Colonic mucosa (tissue), 4 donors: Measurements from ENCODE around the gene ITGA11. TPM values are rescaled to one million over a fixed set of nuclear protein-coding genes. Genes with fewer than 3 reads are reported as not detected.

Experiments used
- DNase-seq: peaks from one replicate; pipeline ENCODE4 v3.0.0-alpha.2; 2020
- H3K27ac ChIP-seq: fragments of 200-600 bp; one replicate; pipeline ENCODE4 v1.8.0; 2021
- H3K27me3 ChIP-seq: fragments of 200-600 bp; one replicate; pipeline ENCODE4 v1.8.0; 2021
- H3K36me3 ChIP-seq: fragments of 200-600 bp; one replicate; pipeline ENCODE4 v1.8.0; 2021
- H3K4me1 ChIP-seq: fragments of 200-600 bp; one replicate; pipeline ENCODE4 v1.8.0; 2021; ENCODE audit warnings: mild to moderate bottlenecking
- H3K4me3 ChIP-seq: fragments of 200-600 bp; one replicate; pipeline ENCODE4 v1.8.0; 2021
- H3K9ac ChIP-seq, 2 donors: one replicate each; pipeline ENCODE4 v1.7.0; 2013; ENCODE audit warnings: control low read depth in 2 of 2, low read depth in 2 of 2, low read length in 2 of 2
- H3K9me3 ChIP-seq: fragments of 200-600 bp; one replicate; pipeline ENCODE4 v1.8.0; 2021
- intact Hi-C: fragments of 100-400 bp; cut with DNase I; formaldehyde crosslinking; loops from one replicate; pipeline ENCODE4 v1.14.1; 2022
- total RNA-seq, 2 donors: library from RNA; stranded (reverse); fragmentation: NEBNext Ultra II Directional in 1 of 2; extraction: Animal tissue kit (Norgen Biotek cat#: 25700) in 1 of 2; gene quantifications; one replicate each; pipeline ENCODE4 v1.2.1, GENCODE V29; 2021
- TF ChIP-seq, protein P1 (sequence below): fragments of 200-600 bp; IDR thresholded peaks from one replicate; pipeline ENCODE4 v1.8.0; 2022; ENCODE audit warnings: antibody characterized with exemption, mild to moderate bottlenecking
- donor health status: healthy.
- donor health status: DM: no; HTN: no; CAD: no.
- donor health status: DM: no; HTN: no; CAD: no.

The ITGA11 gene
- total RNA-seq, 2 donors from 2014 or later = 2.4 to 4.1 TPM

GRCh38 chr15:68386587-68387288 is 45.2 kb downstream of the ITGA11 start:
- peak; percentile 12 for DNase-seq
- Histone ChIP-seq H3K27ac (no peak overlapping the region), H3K27me3 (no peaks in the 10 kb centered on the region), H3K4me3 (no peak overlapping the region), H3K36me3 (no peaks in the 10 kb centered on the region), H3K9me3 (no peaks in the 10 kb centered on the region), H3K4me1 (no peaks in the 10 kb centered on the region), H3K9ac (no peak overlapping the region)
- intact Hi-C loops = no loop called here
- TF ChIP-seq, protein P1, sequence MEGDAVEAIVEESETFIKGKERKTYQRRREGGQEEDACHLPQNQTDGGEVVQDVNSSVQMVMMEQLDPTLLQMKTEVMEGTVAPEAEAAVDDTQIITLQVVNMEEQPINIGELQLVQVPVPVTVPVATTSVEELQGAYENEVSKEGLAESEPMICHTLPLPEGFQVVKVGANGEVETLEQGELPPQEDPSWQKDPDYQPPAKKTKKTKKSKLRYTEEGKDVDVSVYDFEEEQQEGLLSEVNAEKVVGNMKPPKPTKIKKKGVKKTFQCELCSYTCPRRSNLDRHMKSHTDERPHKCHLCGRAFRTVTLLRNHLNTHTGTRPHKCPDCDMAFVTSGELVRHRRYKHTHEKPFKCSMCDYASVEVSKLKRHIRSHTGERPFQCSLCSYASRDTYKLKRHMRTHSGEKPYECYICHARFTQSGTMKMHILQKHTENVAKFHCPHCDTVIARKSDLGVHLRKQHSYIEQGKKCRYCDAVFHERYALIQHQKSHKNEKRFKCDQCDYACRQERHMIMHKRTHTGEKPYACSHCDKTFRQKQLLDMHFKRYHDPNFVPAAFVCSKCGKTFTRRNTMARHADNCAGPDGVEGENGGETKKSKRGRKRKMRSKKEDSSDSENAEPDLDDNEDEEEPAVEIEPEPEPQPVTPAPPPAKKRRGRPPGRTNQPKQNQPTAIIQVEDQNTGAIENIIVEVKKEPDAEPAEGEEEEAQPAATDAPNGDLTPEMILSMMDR = no peak

DNA sequence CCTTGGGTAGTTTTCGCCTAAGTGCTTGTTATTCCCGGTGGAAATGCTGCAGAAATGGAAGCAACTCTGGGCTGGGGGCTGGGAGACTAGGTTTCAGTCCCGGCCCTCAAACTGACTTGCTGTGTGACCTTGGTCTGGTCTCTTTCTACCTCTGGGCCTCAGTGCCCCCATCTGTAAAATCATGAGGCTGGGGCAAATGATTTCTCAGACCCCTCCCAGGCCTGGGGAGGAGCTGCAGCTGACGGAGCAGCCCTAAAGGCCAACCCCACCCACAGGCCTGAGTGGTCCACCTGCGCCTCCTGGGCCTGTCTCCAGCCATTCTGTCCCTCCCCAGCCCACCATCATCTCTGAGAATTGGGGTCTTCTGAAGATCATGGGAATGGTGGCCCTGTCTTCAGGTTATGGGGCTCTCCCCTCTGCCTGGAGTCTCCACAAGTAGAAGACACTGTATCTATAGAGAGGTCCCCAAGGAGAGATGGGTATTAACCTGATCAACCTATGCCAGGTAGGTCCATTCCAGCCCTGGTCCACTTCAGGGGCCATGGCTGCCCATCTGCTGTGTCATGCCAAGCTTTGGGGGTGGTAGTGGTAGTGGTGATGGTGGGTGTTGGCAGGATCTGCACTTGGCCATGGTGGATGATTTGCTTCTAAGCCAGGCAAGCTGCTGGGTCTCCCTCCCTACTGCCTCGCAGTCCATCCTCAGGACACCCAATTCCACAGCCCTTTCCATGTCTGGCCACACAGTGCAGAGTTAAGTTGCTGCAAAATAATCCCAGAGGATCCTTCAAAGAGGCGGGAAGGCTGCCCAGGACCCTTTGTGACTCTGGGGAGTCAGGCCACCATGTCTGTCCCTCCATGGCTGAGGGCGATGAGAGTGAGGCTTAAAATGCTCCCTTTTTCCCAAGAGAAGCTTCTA is 46.0 kb downstream of the ITGA11 start:
- intact Hi-C loops = no loop called here
- TF ChIP-seq, protein P1 = no peak
- Histone ChIP-seq H3K36me3 (no peaks in the 10 kb centered on the region), H3K9ac (no peak overlapping the region), H3K27ac (no peak overlapping the region), H3K9me3 (no peaks in the 10 kb centered on the region), H3K4me3 (no peak overlapping the region), H3K27me3 (no peaks in the 10 kb centered on the region), H3K4me1 (no peaks in the 10 kb centered on the region)
- DNase-seq = peak; percentile 9

DNA sequence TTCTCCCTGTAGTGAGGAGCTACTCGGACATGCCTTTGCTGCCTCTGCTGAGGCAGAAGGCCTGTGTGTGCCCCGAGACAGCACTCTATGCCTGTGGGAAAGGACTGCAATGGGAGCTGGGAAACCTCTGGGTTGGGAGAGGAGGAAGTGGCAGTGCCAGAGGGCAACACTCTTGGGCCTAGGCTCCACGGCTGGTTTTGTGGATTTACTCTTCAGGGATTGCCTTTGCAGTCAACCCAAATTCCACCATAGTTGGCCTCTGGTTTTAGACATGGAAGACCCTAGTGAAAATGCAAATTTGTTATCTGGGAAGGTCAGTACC is 46.8 kb downstream of the ITGA11 start:
- Histone ChIP-seq H3K9me3 (no peaks in the 10 kb centered on the region), H3K36me3 (no peaks in the 10 kb centered on the region), H3K9ac (no peak overlapping the region), H3K27ac (no peak overlapping the region), H3K4me1 (no peaks in the 10 kb centered on the region), H3K27me3 (no peaks in the 10 kb centered on the region), H3K4me3 (no peak overlapping the region)
- intact Hi-C loops = no loop called here
- TF ChIP-seq, protein P1 = no peak
- DNase-seq = peak; percentile 8

DNA sequence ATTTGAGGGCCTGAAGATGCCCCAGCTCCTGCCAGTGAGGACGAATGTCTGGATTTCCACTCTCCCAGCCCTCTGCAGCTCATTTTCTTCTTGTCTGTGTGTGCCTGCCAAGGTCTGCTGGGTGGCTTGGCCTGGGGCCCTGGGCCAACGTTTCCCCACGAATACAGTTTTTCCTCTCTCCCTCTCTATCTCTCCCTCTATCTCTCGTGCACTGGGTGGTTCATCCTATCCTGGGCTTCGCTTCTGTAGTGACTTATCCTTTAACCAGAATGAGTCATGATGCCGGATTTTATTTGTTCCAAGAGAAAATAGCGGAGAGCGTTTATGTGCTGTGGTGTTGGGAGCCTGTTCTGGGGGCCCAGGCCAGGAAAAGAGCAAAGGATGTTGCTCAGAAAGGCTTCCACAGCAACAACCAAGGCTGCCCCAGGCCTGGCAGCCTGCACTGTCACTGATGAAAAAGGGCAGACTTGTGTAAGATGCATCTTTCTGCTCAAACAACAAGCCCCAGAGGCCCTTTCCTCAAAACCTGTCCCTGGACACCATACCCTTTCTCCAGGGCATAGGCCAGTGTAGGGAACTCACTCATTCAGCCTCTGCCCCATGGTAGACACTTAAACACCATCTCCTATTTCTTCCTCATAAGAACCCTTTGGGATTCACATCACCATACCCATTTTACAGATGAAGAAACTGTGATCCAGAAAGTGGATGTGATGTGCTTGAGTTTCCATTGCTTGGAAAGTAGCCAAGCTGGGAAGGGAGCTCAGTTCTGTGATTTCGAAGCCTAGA is 47.3 kb downstream of the ITGA11 start:
- peak; percentile 24 for DNase-seq
- H3K9me3 ChIP-seq = no peaks in the 10 kb centered on the region
- no peak overlapping the region for H3K4me3 ChIP-seq
- H3K4me1 ChIP-seq = no peaks in the 10 kb centered on the region
- H3K36me3 ChIP-seq = no peaks in the 10 kb centered on the region
- TF ChIP-seq, protein P1 = no peak
- H3K27ac ChIP-seq = no peak overlapping the region
- intact Hi-C loops = no loop called here
- H3K27me3 ChIP-seq = no peaks in the 10 kb centered on the region
- H3K9ac ChIP-seq = no peak overlapping the region
